ENCODE results near the gene PPP1R14B. TPM values are rescaled to one million over a fixed set of nuclear protein-coding genes. Genes with fewer than 3 reads are reported as not detected.
A peak's percentile ranks its signal among the peaks of the same experiment; 100 is the strongest.

PPP1R14B gene
- total RNA-seq, 1 experiment from 2014 or later = 413 TPM

GRCh38 chr11:64206457-64207255 is 40.1 kb downstream of the PPP1R14B start, which contains the start of gene FERMT3:
FERMT3 (plus strand) TSS chr11:64206721; CDS start chr11:64207365, 644 bp downstream.
- no peak for DNase-seq (ENCODE audit: low read depth)
- in situ Hi-C loops (cut with HindIII; ENCODE audit: low pct_unique_long_range_greater_than_20kb, low sequenced_read_pairs) = no loop called here

- in situ Hi-C loops (cut with HindIII; ENCODE audit: low pct_unique_long_range_greater_than_20kb, low sequenced_read_pairs) = no loop called here
These were observed 42.2 kb downstream of the PPP1R14B start for GRCh38 chr11:64204464-64204989.

GRCh38 chr11:64204080-64204440 is 42.7 kb downstream of the PPP1R14B start:
- in situ Hi-C loops (cut with HindIII; ENCODE audit: low pct_unique_long_range_greater_than_20kb, low sequenced_read_pairs) = no loop called here
- DNase-seq (ENCODE audit: low read depth) = no peak

More at GRCh38 chr11:64204464-64204989, 42.2 kb downstream of the PPP1R14B start:
- peak; percentile 82 for DNase-seq (ENCODE audit: low read depth)

- in situ Hi-C loops (cut with HindIII; ENCODE audit: low pct_unique_long_range_greater_than_20kb, low sequenced_read_pairs) = no loop called here
- no peak for DNase-seq (ENCODE audit: low read depth)
These were observed 43.2 kb downstream of the PPP1R14B start for GRCh38 chr11:64203421-64204079.

- in situ Hi-C loops (cut with HindIII; ENCODE audit: low pct_unique_long_range_greater_than_20kb, low sequenced_read_pairs) = no loop called here
- DNase-seq (ENCODE audit: low read depth) = no peak
These were observed 43.8 kb downstream of the PPP1R14B start for GRCh38 chr11:64202992-64203391.

GRCh38 chr11:64201543-64201942 is 45.2 kb downstream of the PPP1R14B start:
- in situ Hi-C loops (cut with HindIII; ENCODE audit: low pct_unique_long_range_greater_than_20kb, low sequenced_read_pairs) = no loop called here
- no peak for DNase-seq (ENCODE audit: low read depth)

- in situ Hi-C loops (cut with HindIII; ENCODE audit: low pct_unique_long_range_greater_than_20kb, low sequenced_read_pairs) = no loop called here
- DNase-seq (ENCODE audit: low read depth) = no peak
These were observed 48.2 kb downstream of the PPP1R14B start for GRCh38 chr11:64198511-64198910.

GRCh38 chr11:64196626-64197025 is 50.1 kb downstream of the PPP1R14B start:
- no peak for DNase-seq (ENCODE audit: low read depth)
- in situ Hi-C loops (cut with HindIII; ENCODE audit: low pct_unique_long_range_greater_than_20kb, low sequenced_read_pairs) = no loop called here

Other genes with a start within 250 kb of the PPP1R14B start
- 0.03 and 0.37 TPM in 2 replicates for gene FLRT1, start 211.0 kb downstream of the PPP1R14B start, total RNA-seq (2014; rRNA removed; shearing (Covaris generic); ENCODE audit: low replicate concordance)
- 38.9 and 42.9 TPM in 2 replicates for gene MACROD1, start 80.8 kb downstream of the PPP1R14B start, total RNA-seq (2014; rRNA removed; shearing (Covaris generic); ENCODE audit: low replicate concordance)
- 134 and 157 TPM in 2 replicates for gene STIP1, start 60.8 kb downstream of the PPP1R14B start, total RNA-seq (2014; rRNA removed; shearing (Covaris generic); ENCODE audit: low replicate concordance)
- 0.64 TPM in 1 of 2 replicates, not detected in the other for gene FERMT3, start 40.2 kb downstream of the PPP1R14B start, total RNA-seq (2014; rRNA removed; shearing (Covaris generic); ENCODE audit: low replicate concordance)
- 39.1 and 72.3 TPM in 2 replicates for gene TRPT1, start 20.8 kb downstream of the PPP1R14B start, total RNA-seq (2014; rRNA removed; shearing (Covaris generic); ENCODE audit: low replicate concordance)
- 25.1 and 31.4 TPM in 2 replicates for gene NUDT22, start 20.7 kb downstream of the PPP1R14B start, total RNA-seq (2014; rRNA removed; shearing (Covaris generic); ENCODE audit: low replicate concordance)
- gene DNAJC4, start 16.4 kb downstream of the PPP1R14B start, total RNA-seq (2014; rRNA removed; shearing (Covaris generic); ENCODE audit: low replicate concordance) = 14.2 and 30.3 TPM in 2 replicates
- gene VEGFB, start 12.4 kb downstream of the PPP1R14B start, total RNA-seq (2014; rRNA removed; shearing (Covaris generic); ENCODE audit: low replicate concordance) = 52.8 and 66.2 TPM in 2 replicates
- 24.2 and 46.1 TPM in 2 replicates for gene FKBP2, start 5.8 kb downstream of the PPP1R14B start, total RNA-seq (2014; rRNA removed; shearing (Covaris generic); ENCODE audit: low replicate concordance)
- gene PLCB3, start 4.6 kb upstream of the PPP1R14B start, total RNA-seq (2014; rRNA removed; shearing (Covaris generic); ENCODE audit: low replicate concordance) = 16.5 and 18.6 TPM in 2 replicates
- gene BAD, start 37.7 kb upstream of the PPP1R14B start, total RNA-seq (2014; rRNA removed; shearing (Covaris generic); ENCODE audit: low replicate concordance) = 122 and 141 TPM in 2 replicates
- 9.6 and 31.9 TPM in 2 replicates for gene GPR137, start 38.9 kb upstream of the PPP1R14B start, total RNA-seq (2014; rRNA removed; shearing (Covaris generic); ENCODE audit: low replicate concordance)
- not detected in 2 replicates for gene KCNK4, start 44.4 kb upstream of the PPP1R14B start, total RNA-seq (2014; rRNA removed; shearing (Covaris generic); ENCODE audit: low replicate concordance)
- gene CATSPERZ, start 53.4 kb upstream of the PPP1R14B start, total RNA-seq (2014; rRNA removed; shearing (Covaris generic); ENCODE audit: low replicate concordance) = not detected in 2 replicates
- gene ESRRA, start 58.6 kb upstream of the PPP1R14B start, total RNA-seq (2014; rRNA removed; shearing (Covaris generic); ENCODE audit: low replicate concordance) = 38.8 and 48.7 TPM in 2 replicates
- gene TRMT112, start 70.6 kb upstream of the PPP1R14B start, total RNA-seq (2014; rRNA removed; shearing (Covaris generic); ENCODE audit: low replicate concordance) = 494 and 562 TPM in 2 replicates
- 258 and 341 TPM in 2 replicates for gene PRDX5, start 71.2 kb upstream of the PPP1R14B start, total RNA-seq (2014; rRNA removed; shearing (Covaris generic); ENCODE audit: low replicate concordance)
- 1.3 and 4.9 TPM in 2 replicates for gene CCDC88B, start 93.3 kb upstream of the PPP1R14B start, total RNA-seq (2014; rRNA removed; shearing (Covaris generic); ENCODE audit: low replicate concordance)
- 39.0 and 59.4 TPM in 2 replicates for gene RPS6KA4, start 112.2 kb upstream of the PPP1R14B start, total RNA-seq (2014; rRNA removed; shearing (Covaris generic); ENCODE audit: low replicate concordance)

Data from Caki2 (cell line).